Activated CD4-positive, alpha-beta T cell treated with anti-CD3 and anti-CD28 coated beads for 1 hour (primary cell): ENCODE data around the gene C5orf52.
"Not testable (repeated sequence)": the region's sequence is repeated elsewhere in the genome, so short reads cannot be mapped to it uniquely, and the experiment has no call there.

ENCODE experiments used
- DNase-seq: peaks from one replicate; pipeline ENCODE4 v3.0.0-alpha.2; 2020

The C5orf52 gene

GRCh38 chr5:157670662-157671591 lies at the start of gene C5orf52:
Gene C5orf52, plus strand, starts transcription at chr5:157671533. Its CDS starts 82 bp downstream, at chr5:157671615.
- no peak for DNase-seq

- no peak for DNase-seq
Observed at GRCh38 chr5:157624144-157624543, 47.2 kb upstream of the C5orf52 start.

- DNase-seq: no peak
Observed at GRCh38 chr5:157626831-157627230, 44.5 kb upstream of the C5orf52 start.

GRCh38 chr5:157630341-157630740 lies 41.0 kb upstream of the C5orf52 start:
- DNase-seq: no peak

GRCh38 chr5:157640406-157641066 lies 30.8 kb upstream of the C5orf52 start:
- no peak for DNase-seq

- no peak for DNase-seq
Observed at GRCh38 chr5:157648275-157648990, 22.9 kb upstream of the C5orf52 start.

- DNase-seq: no peak
Observed at GRCh38 chr5:157649101-157649500, 22.2 kb upstream of the C5orf52 start.

GRCh38 chr5:157650991-157651611 lies 20.2 kb upstream of the C5orf52 start:
- no peak for DNase-seq

- DNase-seq: peak; percentile 74
Observed at GRCh38 chr5:157651623-157652376, 19.5 kb upstream of the C5orf52 start.

GRCh38 chr5:157652377-157652692 lies 19.0 kb upstream of the C5orf52 start, which contains the start of gene SOX30:
Gene SOX30, minus strand, starts transcription at chr5:157652438. Its CDS starts 360 bp downstream, at chr5:157652078.
- no peak for DNase-seq

- DNase-seq: no peak
Observed at GRCh38 chr5:157657516-157657915, 13.8 kb upstream of the C5orf52 start.

GRCh38 chr5:157658893-157659292 lies 12.4 kb upstream of the C5orf52 start:
- DNase-seq: no peak

- DNase-seq: no peak
Observed at GRCh38 chr5:157659868-157660660, 11.3 kb upstream of the C5orf52 start.

- DNase-seq: no peak
Observed at GRCh38 chr5:157665467-157666070, 5.8 kb upstream of the C5orf52 start.

GRCh38 chr5:157668356-157668755 lies 3.0 kb upstream of the C5orf52 start:
- DNase-seq: no peak

GRCh38 chr5:157669701-157670097 lies 1.6 kb upstream of the C5orf52 start:
- no peak for DNase-seq

GRCh38 chr5:157671592-157672330 lies 428 bp downstream of the C5orf52 start:
- DNase-seq: no peak

- DNase-seq: no peak
Observed at GRCh38 chr5:157672976-157673375, 1.6 kb downstream of the C5orf52 start.

- not testable (repeated sequence) for DNase-seq
Observed at GRCh38 chr5:157674351-157674750, 3.0 kb downstream of the C5orf52 start.

- no peak for DNase-seq
Observed at GRCh38 chr5:157677931-157678330, 6.6 kb downstream of the C5orf52 start.
